Measurements from ENCODE around the gene FAM222A. TPM values are rescaled to one million over a fixed set of nuclear protein-coding genes. Genes with fewer than 3 reads are reported as not detected.

Gene FAM222A
- total RNA-seq, 1 experiment from 2014 or later = 3.1 TPM

GRCh38 chr12:109735825-109736551, 22.4 kb downstream of the FAM222A start:
- Histone ChIP-seq H4K20me1 (ENCODE audit: insufficient read depth) (no peaks in the 10 kb centered on the region), H3K9me3 (ENCODE audit: insufficient read depth, low read depth) (no peaks in the 10 kb centered on the region), H3K27me3 (ENCODE audit: insufficient read depth, low read depth) (no peaks in the 10 kb centered on the region), H3K4me1 (replicated peaks; ENCODE audit: insufficient read depth) (no peaks in the 10 kb centered on the region), H3K4me2 (no peak overlapping the region), H3F3A (ENCODE audit: insufficient read depth, low read depth) (no peaks in the 10 kb centered on the region), H3K27ac (no peak overlapping the region), H3K79me2 (ENCODE audit: low read depth) (no peaks in the 10 kb centered on the region), H2AFZ (no peak overlapping the region), H3K4me3 (no peak overlapping the region), H3K9me2 (ENCODE audit: insufficient read depth) (no peaks in the 10 kb centered on the region), H3K36me3 (ENCODE audit: low read depth) (no peaks in the 10 kb centered on the region)
- ChIA-PET POLR2A (ENCODE audit: unreplicated experiment) (no interaction called here), CTCF (no interaction called here)
- TF ChIP-seq, protein P1, sequence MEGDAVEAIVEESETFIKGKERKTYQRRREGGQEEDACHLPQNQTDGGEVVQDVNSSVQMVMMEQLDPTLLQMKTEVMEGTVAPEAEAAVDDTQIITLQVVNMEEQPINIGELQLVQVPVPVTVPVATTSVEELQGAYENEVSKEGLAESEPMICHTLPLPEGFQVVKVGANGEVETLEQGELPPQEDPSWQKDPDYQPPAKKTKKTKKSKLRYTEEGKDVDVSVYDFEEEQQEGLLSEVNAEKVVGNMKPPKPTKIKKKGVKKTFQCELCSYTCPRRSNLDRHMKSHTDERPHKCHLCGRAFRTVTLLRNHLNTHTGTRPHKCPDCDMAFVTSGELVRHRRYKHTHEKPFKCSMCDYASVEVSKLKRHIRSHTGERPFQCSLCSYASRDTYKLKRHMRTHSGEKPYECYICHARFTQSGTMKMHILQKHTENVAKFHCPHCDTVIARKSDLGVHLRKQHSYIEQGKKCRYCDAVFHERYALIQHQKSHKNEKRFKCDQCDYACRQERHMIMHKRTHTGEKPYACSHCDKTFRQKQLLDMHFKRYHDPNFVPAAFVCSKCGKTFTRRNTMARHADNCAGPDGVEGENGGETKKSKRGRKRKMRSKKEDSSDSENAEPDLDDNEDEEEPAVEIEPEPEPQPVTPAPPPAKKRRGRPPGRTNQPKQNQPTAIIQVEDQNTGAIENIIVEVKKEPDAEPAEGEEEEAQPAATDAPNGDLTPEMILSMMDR (conservative IDR thresholded peaks at IDR 0.05) = no peak
- TF ChIP-seq EZH2 (IDR thresholded peaks at IDR 0.05; ENCODE audit: low read depth) = no peak
- no TSS peak for BruUV-seq (replicated peaks)
- no peak for DNase-seq
- intact Hi-C loops (cut with micrococcal nuclease; ENCODE audit: unreplicated experiment) = no loop called here

DNA sequence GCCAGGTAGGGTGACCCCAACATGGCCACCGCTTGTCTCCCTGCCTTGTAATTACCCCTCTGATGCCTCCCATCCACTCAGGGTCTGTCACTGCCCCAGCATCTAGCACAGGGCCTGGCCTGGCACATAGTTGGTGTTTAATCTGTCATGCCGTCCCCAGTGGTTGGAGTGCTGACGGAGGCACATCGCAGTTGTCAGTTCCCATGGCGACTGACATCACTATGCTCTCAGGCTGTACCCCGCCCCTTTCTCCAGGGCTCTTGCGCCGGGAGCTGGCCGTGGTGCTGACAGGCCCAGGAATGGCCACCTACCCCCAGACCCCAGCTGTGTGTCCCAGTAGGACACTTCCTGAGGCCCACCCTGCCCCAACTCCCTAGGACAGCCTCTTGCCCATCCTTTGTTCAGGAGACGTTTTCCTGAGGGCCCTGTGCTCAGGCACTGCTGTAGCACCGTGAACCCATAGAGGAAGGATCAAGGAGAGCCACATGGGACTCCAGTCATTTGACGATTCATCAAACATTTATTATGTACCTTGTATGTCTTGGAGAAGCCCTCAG, 23.0 kb downstream of the FAM222A start:
- no peak for DNase-seq
- Histone ChIP-seq H2AFZ (no peak overlapping the region), H4K20me1 (ENCODE audit: insufficient read depth) (no peaks in the 10 kb centered on the region), H3K9me3 (ENCODE audit: insufficient read depth, low read depth) (no peaks in the 10 kb centered on the region), H3K4me1 (replicated peaks; ENCODE audit: insufficient read depth) (no peaks in the 10 kb centered on the region), H3K79me2 (ENCODE audit: low read depth) (no peaks in the 10 kb centered on the region), H3K9me2 (ENCODE audit: insufficient read depth) (no peaks in the 10 kb centered on the region), H3K4me2 (no peak overlapping the region), H3K27me3 (ENCODE audit: insufficient read depth, low read depth) (no peaks in the 10 kb centered on the region), H3K36me3 (ENCODE audit: low read depth) (no peaks in the 10 kb centered on the region), H3F3A (ENCODE audit: insufficient read depth, low read depth) (no peaks in the 10 kb centered on the region), H3K27ac (no peak overlapping the region), H3K4me3 (no peak overlapping the region)
- POLR2A ChIA-PET (ENCODE audit: unreplicated experiment) = no interaction called here
- CTCF ChIA-PET = no interaction called here
- TF ChIP-seq, protein P1 (conservative IDR thresholded peaks at IDR 0.05) = no peak
- TF ChIP-seq EZH2 (IDR thresholded peaks at IDR 0.05; ENCODE audit: low read depth) = no peak
- BruUV-seq (replicated peaks) = no TSS peak
- intact Hi-C loops (cut with micrococcal nuclease; ENCODE audit: unreplicated experiment) = no loop called here

DNA sequence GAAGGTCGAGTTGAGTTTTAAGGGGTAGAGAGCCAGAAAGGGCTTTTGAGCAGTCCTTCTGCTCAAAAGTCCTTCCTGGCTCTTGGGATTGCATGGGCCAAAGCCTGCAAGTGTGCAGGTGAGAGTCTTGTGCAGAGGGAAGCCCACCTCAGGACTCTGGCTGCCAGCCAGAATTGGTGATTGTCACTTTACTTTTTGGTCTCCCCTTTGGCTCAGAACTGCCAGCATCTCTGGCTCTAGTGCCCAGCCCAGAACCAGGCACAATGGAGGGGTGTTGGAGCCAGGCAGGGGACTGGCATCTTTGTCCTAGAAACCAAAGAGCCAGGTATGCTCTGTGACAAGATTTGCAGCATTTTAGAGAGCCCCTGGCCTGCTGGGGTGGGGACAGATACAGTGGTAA, 23.5 kb downstream of the FAM222A start:
- Histone ChIP-seq H3K4me1 (replicated peaks; ENCODE audit: insufficient read depth) (no peaks in the 10 kb centered on the region), H3K9me3 (ENCODE audit: insufficient read depth, low read depth) (no peaks in the 10 kb centered on the region), H4K20me1 (ENCODE audit: insufficient read depth) (no peaks in the 10 kb centered on the region), H3K9me2 (ENCODE audit: insufficient read depth) (no peaks in the 10 kb centered on the region), H3K27me3 (ENCODE audit: insufficient read depth, low read depth) (no peaks in the 10 kb centered on the region), H2AFZ (no peak overlapping the region), H3K4me2 (no peak overlapping the region), H3K27ac (no peak overlapping the region), H3K4me3 (no peak overlapping the region), H3K79me2 (ENCODE audit: low read depth) (no peaks in the 10 kb centered on the region), H3F3A (ENCODE audit: insufficient read depth, low read depth) (no peaks in the 10 kb centered on the region), H3K36me3 (ENCODE audit: low read depth) (no peaks in the 10 kb centered on the region)
- ChIA-PET CTCF (no interaction called here), POLR2A (ENCODE audit: unreplicated experiment) (no interaction called here)
- no peak for DNase-seq
- intact Hi-C loops (cut with micrococcal nuclease; ENCODE audit: unreplicated experiment) = no loop called here
- BruUV-seq (replicated peaks) = no TSS peak
- TF ChIP-seq EZH2 (IDR thresholded peaks at IDR 0.05; ENCODE audit: low read depth) = no peak
- TF ChIP-seq, protein P1 (conservative IDR thresholded peaks at IDR 0.05) = no peak

All from PC-9 (cell line).